Subcutaneous abdominal adipose tissue (tissue), 5 donors: ENCODE results near the gene LAP3.

Experiments used
- H3K27ac ChIP-seq: one replicate; pipeline ENCODE4 v1.7.0; 2013; ENCODE audit warnings: low read depth, mild to moderate bottlenecking, inconsistent platforms, low read length, moderate library complexity
- H3K27me3 ChIP-seq, 5 donors: one replicate each; pipeline ENCODE4 v1.7.0; 2013; ENCODE audit warnings: low read length in 5 of 5, inconsistent platforms in 1 of 5; ENCODE audit not compliant: control insufficient read depth in 5 of 5, insufficient read depth in 4 of 5
- H3K36me3 ChIP-seq, 5 donors: one replicate each; pipeline ENCODE4 v1.7.0; 2013; ENCODE audit warnings: low read length in 5 of 5; ENCODE audit not compliant: control insufficient read depth in 5 of 5, insufficient read depth in 5 of 5
- H3K4me1 ChIP-seq, 5 donors: one replicate each; pipeline ENCODE4 v1.7.0; 2013; ENCODE audit warnings: low read length in 5 of 5, mild to moderate bottlenecking in 3 of 5, moderate library complexity in 1 of 5; ENCODE audit not compliant: control insufficient read depth in 5 of 5, insufficient read depth in 5 of 5
- H3K4me3 ChIP-seq, 5 donors: one replicate each; pipeline ENCODE4 v1.7.0; 2013; ENCODE audit warnings: low read length in 5 of 5, low read depth in 1 of 5
- H3K9ac ChIP-seq, 5 donors: one replicate each; pipeline ENCODE4 v1.7.0; 2013; ENCODE audit warnings: low read length in 5 of 5, mild to moderate bottlenecking in 4 of 5, moderate library complexity in 3 of 5
- H3K9me3 ChIP-seq, 5 donors: one replicate each; pipeline ENCODE4 v1.7.0; 2013; ENCODE audit warnings: low read length in 5 of 5; ENCODE audit not compliant: control insufficient read depth in 5 of 5
- donor health status: healthy.
- donor health status: healthy.
- donor health status: healthy.
- donor health status: healthy.
- donor health status: healthy.

The LAP3 gene

DNA sequence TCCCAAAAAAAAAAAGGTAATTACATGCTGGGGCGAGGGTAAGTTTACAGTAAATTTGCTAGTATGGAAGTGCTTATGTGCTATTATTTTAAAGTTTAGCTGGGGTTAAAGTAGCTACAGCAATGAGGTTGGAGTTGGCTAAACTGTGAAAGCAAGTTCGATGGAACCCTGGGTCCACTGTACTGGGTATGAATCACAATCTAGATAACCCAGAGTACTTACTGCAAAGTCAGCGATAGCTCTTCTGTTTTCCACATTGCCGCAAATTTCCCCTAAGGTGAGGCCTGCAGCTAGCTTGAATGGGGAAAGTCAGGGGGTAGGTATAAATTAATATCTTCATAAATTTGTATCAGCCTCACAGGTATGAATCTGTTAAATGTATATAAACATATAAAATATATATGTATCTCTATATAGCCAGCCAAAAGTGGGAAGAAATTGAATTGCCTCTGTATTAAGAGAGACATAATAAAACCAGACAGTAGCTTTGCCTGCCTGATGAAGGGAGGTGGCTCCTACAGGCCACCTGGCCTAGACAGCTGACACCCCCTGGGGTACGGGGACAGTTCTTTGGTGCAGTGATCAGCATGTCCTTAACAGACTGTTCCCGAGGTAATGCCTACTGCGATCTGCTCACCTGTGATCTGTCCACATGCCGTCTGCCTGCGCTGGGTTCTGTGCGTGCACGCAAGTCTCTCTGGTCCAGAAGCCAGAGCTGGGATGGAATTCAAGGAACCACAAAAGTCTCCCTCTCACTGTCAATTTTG lies 31.4 kb upstream of the LAP3 start:
- no peak overlapping the region for H3K4me3 ChIP-seq
- H3K9me3 ChIP-seq, result no peaks in the 10 kb centered on the region
- peaks cover 0 to 7% (median 3%) of the 10 kb centered on the region in 5 donors for H3K4me1 ChIP-seq
- H3K36me3 ChIP-seq, result no peaks in the 10 kb centered on the region
- H3K27ac ChIP-seq, result no peak overlapping the region
- H3K9ac ChIP-seq, result no peak overlapping the region
- no peaks in the 10 kb centered on the region for H3K27me3 ChIP-seq

DNA sequence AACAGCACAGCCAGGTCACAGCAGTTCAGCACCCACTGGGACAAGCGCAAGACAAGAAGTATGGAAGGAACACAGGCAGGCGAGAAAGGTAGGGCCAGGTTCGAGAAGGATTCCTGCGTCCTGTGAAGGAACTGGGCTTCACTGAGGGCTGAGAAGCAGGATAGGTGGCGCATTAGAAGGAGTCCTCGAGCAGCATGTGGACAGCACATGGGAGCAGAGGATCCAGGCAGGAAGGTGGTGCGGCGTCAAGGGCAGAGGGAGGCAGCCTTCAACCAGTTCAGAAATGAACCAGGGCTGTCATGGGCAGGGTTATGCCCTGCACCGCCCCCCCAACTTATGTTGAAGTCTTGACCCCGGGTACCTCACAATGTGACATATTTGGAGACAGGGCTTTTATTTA lies 30.8 kb upstream of the LAP3 start:
- no peak overlapping the region for H3K4me3 ChIP-seq
- no peak overlapping the region for H3K27ac ChIP-seq
- H3K9ac ChIP-seq, result no peak overlapping the region
- H3K27me3 ChIP-seq, result no peaks in the 10 kb centered on the region
- no peaks in the 10 kb centered on the region for H3K9me3 ChIP-seq
- H3K36me3 ChIP-seq, result no peaks in the 10 kb centered on the region
- H3K4me1 ChIP-seq, result peaks cover 0 to 7% (median 3%) of the 10 kb centered on the region in 5 donors

DNA sequence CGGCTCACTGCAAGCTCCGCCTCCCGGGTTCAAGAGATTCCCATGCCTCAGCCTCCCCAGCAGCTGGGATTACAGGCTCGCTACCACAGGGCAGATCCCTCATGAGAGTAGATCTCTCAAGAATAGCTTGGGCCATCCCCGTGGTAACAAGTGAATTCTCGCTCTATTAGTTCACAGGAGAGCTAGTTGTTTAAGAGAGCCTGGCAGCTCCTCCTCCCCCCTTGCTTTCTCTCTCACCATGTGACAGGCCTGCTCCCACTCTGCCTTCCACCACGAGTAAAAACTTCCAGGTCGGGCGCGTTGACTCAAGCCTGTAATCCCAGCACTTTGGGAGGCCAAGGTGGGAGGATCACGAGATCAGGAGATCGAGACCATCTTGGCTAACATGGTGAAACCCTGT lies 30.3 kb upstream of the LAP3 start:
- Histone ChIP-seq H3K9ac (no peak overlapping the region), H3K27ac (no peak overlapping the region), H3K4me3 (no peak overlapping the region), H3K36me3 (no peaks in the 10 kb centered on the region), H3K9me3 (no peaks in the 10 kb centered on the region), H3K27me3 (no peaks in the 10 kb centered on the region), H3K4me1 (peaks cover 0 to 7% (median 3%) of the 10 kb centered on the region in 5 donors)

DNA sequence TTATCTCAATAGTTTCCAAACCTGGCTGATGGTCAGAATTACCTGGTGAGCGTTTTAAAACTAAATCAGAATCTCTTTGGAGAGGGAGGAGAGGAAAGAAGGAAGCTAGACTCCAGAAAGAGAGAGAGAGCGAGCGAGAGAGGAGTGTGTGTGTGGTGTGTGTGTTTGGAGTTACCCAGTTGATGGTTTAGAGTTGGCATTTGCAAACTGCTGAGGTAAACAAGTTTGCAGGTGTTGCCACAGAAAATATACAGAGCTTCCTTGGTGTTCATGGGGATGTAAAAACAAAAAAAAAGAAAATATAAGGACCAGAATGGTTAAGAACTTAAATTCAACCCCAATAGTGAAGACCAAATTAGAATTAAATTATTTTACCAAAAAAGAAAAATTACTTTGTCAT lies 26.4 kb upstream of the LAP3 start:
- no peak overlapping the region for H3K4me3 ChIP-seq
- peaks cover 0 to 3% (median 0%) of the 10 kb centered on the region in 5 donors for H3K27me3 ChIP-seq
- H3K9me3 ChIP-seq, result no peaks in the 10 kb centered on the region
- H3K27ac ChIP-seq, result no peak overlapping the region
- H3K9ac ChIP-seq, result no peak overlapping the region
- no peaks in the 10 kb centered on the region for H3K36me3 ChIP-seq
- H3K4me1 ChIP-seq, result peaks cover 0 to 3% (median 0%) of the 10 kb centered on the region in 5 donors

DNA sequence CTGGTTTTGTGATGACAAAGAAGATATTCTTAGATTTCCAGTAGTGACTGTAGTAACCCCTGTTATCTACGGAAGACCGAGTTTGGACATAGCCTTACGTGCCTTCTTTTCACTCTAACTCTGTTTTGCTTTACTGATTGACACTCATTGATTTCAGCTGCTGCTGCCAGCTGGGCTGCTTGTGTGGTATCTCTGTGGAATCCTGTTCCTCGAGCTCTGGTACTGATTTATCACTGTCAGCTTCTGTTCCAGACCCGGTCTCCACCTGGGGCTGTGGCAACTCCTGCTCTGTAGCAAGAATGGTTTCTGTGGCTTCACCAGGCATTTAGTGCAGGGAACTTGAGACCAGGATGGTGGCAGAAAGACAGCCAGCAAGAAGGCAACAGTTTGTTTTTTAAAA lies 24.6 kb upstream of the LAP3 start:
- Histone ChIP-seq H3K4me1 (peaks cover 0 to 3% (median 0%) of the 10 kb centered on the region in 5 donors), H3K27me3 (peaks cover 0 to 3% (median 0%) of the 10 kb centered on the region in 5 donors), H3K9ac (no peak overlapping the region), H3K27ac (no peak overlapping the region), H3K36me3 (no peaks in the 10 kb centered on the region), H3K4me3 (no peak overlapping the region), H3K9me3 (no peaks in the 10 kb centered on the region)

DNA sequence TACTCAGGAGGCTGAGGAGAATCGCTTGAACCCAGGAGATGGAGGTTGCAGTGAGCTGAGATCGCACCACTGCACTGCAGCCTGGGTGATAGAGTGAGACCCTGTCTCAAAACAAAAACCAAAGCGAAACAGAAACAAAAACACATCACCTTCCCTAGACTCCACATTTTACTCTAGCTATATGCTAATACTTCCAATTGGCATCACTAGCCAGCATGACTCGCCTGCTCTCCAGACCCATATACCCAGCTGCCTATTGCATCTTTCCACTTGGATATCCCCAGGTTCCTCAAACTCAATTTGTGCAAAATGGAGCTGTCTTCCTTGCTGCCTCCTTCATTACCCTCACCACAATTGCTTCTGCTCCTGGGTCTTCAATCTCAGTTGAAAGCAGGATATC lies 22.4 kb upstream of the LAP3 start:
- H3K27ac ChIP-seq, result no peak overlapping the region
- H3K36me3 ChIP-seq, result no peaks in the 10 kb centered on the region

DNA sequence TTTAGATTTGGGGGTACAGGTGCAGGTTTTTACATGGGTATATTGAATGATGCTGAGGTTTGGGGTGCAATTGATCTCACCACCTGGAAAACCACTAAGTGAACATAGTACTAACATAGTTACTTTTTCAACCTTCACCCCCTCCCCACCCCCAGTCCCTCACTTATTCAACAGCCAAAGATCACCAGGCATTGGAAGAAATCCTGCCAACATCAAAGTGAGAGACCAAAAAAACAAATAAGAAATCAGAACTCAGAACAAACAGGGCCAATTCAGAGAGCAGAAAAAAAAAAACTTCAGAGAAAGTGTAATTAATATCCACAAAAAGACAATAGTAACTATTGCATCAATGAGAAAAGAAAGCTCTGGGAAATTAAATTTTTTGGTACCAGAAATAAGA lies 20.5 kb upstream of the LAP3 start:
- Histone ChIP-seq H3K27me3 (peaks cover 0 to 3% (median 0%) of the 10 kb centered on the region in 5 donors), H3K4me3 (no peak overlapping the region), H3K9me3 (no peaks in the 10 kb centered on the region), H3K36me3 (no peaks in the 10 kb centered on the region), H3K27ac (no peak overlapping the region), H3K4me1 (no peaks in the 10 kb centered on the region), H3K9ac (no peak overlapping the region)

More for the DNA sequence above, 22.4 kb upstream of the LAP3 start:
- Histone ChIP-seq H3K4me3 (no peak overlapping the region), H3K4me1 (peaks cover 0 to 2% (median 0%) of the 10 kb centered on the region in 5 donors), H3K27me3 (peaks cover 0 to 3% (median 0%) of the 10 kb centered on the region in 5 donors), H3K9ac (no peak overlapping the region), H3K9me3 (no peaks in the 10 kb centered on the region)

DNA sequence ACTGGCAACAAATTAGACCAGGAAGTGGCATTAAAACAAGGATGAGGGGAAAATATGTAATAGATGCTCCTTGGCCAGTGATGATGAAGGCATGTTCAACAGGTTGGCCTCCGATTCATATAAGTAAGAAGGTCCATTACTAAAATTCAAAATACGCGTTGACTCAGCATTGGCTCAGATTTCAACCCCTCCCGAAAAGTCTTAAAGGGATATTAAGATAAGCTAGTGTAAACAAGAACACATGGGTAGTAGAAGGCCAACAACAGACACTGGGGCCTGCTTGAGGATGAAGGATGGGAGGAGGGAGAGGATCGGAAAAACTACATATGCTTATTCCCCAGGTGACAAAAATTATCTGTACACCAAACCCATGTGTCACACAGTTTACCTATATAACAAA lies 19.1 kb upstream of the LAP3 start:
- Histone ChIP-seq H3K9ac (no peak overlapping the region), H3K4me3 (no peak overlapping the region), H3K27ac (no peak overlapping the region), H3K4me1 (no peaks in the 10 kb centered on the region), H3K27me3 (peaks cover 0 to 2% (median 0%) of the 10 kb centered on the region in 5 donors), H3K9me3 (no peaks in the 10 kb centered on the region), H3K36me3 (no peaks in the 10 kb centered on the region)

DNA sequence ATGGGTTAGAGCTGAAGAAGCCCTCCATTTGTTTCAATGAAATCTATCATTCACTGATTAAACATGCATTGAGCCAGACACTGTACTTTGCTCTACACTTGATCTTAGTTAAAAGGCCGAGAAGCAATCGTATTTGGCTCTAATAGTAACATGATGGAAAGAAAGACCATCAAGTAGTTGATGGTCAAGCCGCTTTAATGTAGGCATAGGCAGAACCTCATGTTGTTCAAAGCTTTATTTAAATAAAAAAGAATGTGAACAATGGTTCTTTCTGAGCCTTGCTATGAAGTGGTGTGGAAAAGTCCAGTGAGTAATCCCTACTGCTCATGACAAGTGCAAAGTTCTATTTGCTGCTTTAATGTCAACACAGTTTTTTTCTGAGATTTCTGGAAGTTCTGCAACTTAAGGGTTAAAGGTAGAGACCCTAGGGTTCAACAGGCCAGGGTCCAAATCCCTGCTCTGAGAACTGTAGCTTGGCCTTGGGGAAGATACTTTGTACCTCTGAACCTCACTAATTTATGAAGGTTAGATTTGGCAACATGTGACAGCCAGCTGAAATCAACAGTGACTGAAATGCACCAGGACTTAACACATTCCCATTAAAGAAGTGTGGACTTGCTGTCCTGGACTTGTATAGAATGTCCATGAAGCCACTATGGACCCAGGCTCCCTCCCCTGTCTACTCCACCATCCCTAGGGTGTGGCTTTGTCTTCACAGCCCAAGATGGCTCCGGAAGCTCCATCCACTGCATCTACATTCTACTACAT lies 17.9 kb upstream of the LAP3 start:
- H3K9me3 ChIP-seq, result no peaks in the 10 kb centered on the region
- no peak overlapping the region for H3K27ac ChIP-seq
- no peak overlapping the region for H3K4me3 ChIP-seq
- no peak overlapping the region for H3K9ac ChIP-seq
- no peaks in the 10 kb centered on the region for H3K4me1 ChIP-seq
- peaks cover 0 to 2% (median 0%) of the 10 kb centered on the region in 5 donors for H3K27me3 ChIP-seq
- no peaks in the 10 kb centered on the region for H3K36me3 ChIP-seq

DNA sequence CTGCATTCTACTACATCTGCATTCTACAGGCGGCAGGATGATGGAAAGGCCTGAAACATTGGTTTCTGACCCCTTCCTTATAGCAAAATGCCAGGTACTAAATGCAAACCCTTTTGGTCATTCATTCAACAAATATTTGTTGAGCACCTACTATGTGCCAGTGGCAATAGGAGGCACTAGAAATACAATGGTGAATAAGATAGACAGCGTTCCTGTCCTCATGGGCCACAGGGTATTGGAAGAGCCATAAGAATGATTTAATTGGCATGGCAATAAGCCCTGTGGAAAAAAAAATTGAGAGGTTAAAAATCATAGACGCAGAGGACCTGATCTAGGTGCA lies 17.3 kb upstream of the LAP3 start:
- Histone ChIP-seq H3K4me1 (no peaks in the 10 kb centered on the region), H3K27me3 (peaks cover 0 to 2% (median 0%) of the 10 kb centered on the region in 5 donors), H3K27ac (no peak overlapping the region)

More for the DNA sequence above, 17.3 kb upstream of the LAP3 start:
- no peak overlapping the region for H3K9ac ChIP-seq
- no peak overlapping the region for H3K4me3 ChIP-seq
- no peaks in the 10 kb centered on the region for H3K9me3 ChIP-seq
- H3K36me3 ChIP-seq, result no peaks in the 10 kb centered on the region
